Thymus (tissue), 11 donors: ENCODE measurements around the gene NUBP2. TPM values are rescaled to one million over a fixed set of nuclear protein-coding genes. Genes with fewer than 3 reads are reported as not detected.

Experiments used
- DNase-seq, 9 donors: peaks; one replicate each; pipeline ENCODE4 v3.0.0-alpha.2; 2013; ENCODE audit warnings: low spot score in 9 of 9, low read depth in 6 of 9, missing footprints in 1 of 9
- H3K27ac ChIP-seq, 2 donors: one replicate each; pipeline ENCODE4 v1.5.1; 2013; ENCODE audit warnings: control low read depth in 1 of 2, low read depth in 1 of 2, low read length in 1 of 2, mild to moderate bottlenecking in 1 of 2, moderate library complexity in 1 of 2
- H3K27me3 ChIP-seq, 2 donors: one replicate each; pipeline ENCODE4 v1.5.1; 2013; ENCODE audit warnings: low read length in 1 of 2; ENCODE audit not compliant: control insufficient read depth in 2 of 2, insufficient read depth in 1 of 2
- H3K36me3 ChIP-seq, 2 donors: one replicate each; pipeline ENCODE4 v1.5.1; 2013; ENCODE audit warnings: low read length in 1 of 2, mild to moderate bottlenecking in 1 of 2, moderate library complexity in 1 of 2; ENCODE audit not compliant: control insufficient read depth in 2 of 2, insufficient read depth in 2 of 2
- H3K4me1 ChIP-seq, 2 donors: one replicate each; pipeline ENCODE4 v1.5.1; 2013; ENCODE audit warnings: low read length in 2 of 2; ENCODE audit not compliant: control insufficient read depth in 2 of 2, insufficient read depth in 2 of 2
- H3K4me3 ChIP-seq, 2 donors: one replicate each; pipeline ENCODE4 v1.5.1; 2013; ENCODE audit warnings: low read length in 2 of 2, control low read depth in 1 of 2, mild to moderate bottlenecking in 1 of 2
- H3K9me3 ChIP-seq, 2 donors: one replicate each; pipeline ENCODE4 v1.5.1; 2013; ENCODE audit warnings: low read length in 1 of 2, mild to moderate bottlenecking in 1 of 2; ENCODE audit not compliant: control insufficient read depth in 2 of 2, insufficient read depth in 1 of 2
- WGBS: extraction: QIAGEN DNeasy Blood & Tissue Kit; methylation state at CpG from one replicate; pipeline ENCODE4 v1.1.7; 2013; 5-methylcytosine and 5-hydroxymethylcytosine counted together
- polyA plus RNA-seq: library from polyadenylated mRNA; stranded (reverse); fragments of 200-250 nt; gene quantifications from one replicate; pipeline ENCODE4 v1.2.3, GENCODE V29; 2013
- total RNA-seq: library from RNA; stranded (reverse); fragments of 120-200 nt; gene quantifications from one replicate; pipeline ENCODE4 v1.2.4, GENCODE V29; 2013
- donor health status: healthy.

Gene NUBP2
- total and polyA plus RNA-seq, 2 donors: 73.9 to 80.6 TPM

- Histone ChIP-seq H3K4me1 (peaks cover 0 to 3% of the 10 kb centered on the region in 2 donors), H3K9me3 (no peaks in the 10 kb centered on the region), H3K27me3 (no peaks in the 10 kb centered on the region), H3K27ac (no peak overlapping the region), H3K4me3 (no peak overlapping the region), H3K36me3 (peaks cover 30 to 57% of the 10 kb centered on the region in 2 donors)
- no peak for DNase-seq
- 98% methylated on average over 35 of the region's 35 CpGs for WGBS
These were observed 36.2 kb downstream of the NUBP2 start for GRCh38 chr16:1818873-1819525.

DNA sequence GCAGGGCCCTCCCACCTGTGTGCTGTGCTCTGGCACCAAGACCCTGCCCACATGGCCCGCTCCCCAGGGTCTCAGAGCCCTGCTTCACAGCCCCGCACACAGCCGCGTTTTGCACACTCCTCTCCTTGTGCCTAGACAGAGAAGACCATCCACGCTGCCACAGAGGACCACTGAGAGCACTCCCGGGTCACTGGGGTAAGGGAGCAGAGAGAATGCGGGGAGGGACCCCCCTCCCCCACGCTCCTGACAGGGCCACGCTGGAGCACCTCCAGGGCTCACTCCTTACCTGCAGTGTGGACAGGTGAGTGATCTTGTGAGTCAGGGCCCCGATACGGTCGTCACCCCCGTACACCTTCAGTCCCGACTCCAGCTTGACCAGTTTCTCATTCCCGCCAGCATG is 36.9 kb downstream of the NUBP2 start:
- 99% methylated on average over 15 of the region's 15 CpGs for WGBS
- no peaks in the 10 kb centered on the region for H3K27me3 ChIP-seq
- no peak overlapping the region for H3K27ac ChIP-seq
- H3K4me3 ChIP-seq: no peak overlapping the region
- no peaks in the 10 kb centered on the region for H3K9me3 ChIP-seq
- H3K4me1 ChIP-seq: peaks cover 0 to 5% of the 10 kb centered on the region in 2 donors
- H3K36me3 ChIP-seq: peaks cover 30 to 58% of the 10 kb centered on the region in 2 donors
- DNase-seq: no peak

GRCh38 chr16:1820096-1820945 is 37.6 kb downstream of the NUBP2 start:
- Histone ChIP-seq H3K4me3 (no peak overlapping the region), H3K9me3 (no peaks in the 10 kb centered on the region), H3K36me3 (peaks cover 26 to 58% of the 10 kb centered on the region in 2 donors), H3K27ac (no peak overlapping the region), H3K27me3 (peaks cover 0 to 2% of the 10 kb centered on the region in 2 donors), H3K4me1 (peaks cover 2 to 11% of the 10 kb centered on the region in 2 donors)
- 93% methylated on average over 25 of the region's 25 CpGs for WGBS
- DNase-seq: no peak

- peaks cover 25 to 55% of the 10 kb centered on the region in 2 donors for H3K36me3 ChIP-seq
- WGBS: over 99% methylated on average over 12 of the region's 12 CpGs
- H3K4me1 ChIP-seq: peaks cover 8 to 17% of the 10 kb centered on the region in 2 donors
- no peak overlapping the region for H3K4me3 ChIP-seq
- H3K9me3 ChIP-seq: no peaks in the 10 kb centered on the region
- no peak for DNase-seq
- H3K27ac ChIP-seq: no peak overlapping the region
- peaks cover 0 to 8% of the 10 kb centered on the region in 2 donors for H3K27me3 ChIP-seq
These were observed 38.2 kb downstream of the NUBP2 start for GRCh38 chr16:1820946-1821290.

DNA sequence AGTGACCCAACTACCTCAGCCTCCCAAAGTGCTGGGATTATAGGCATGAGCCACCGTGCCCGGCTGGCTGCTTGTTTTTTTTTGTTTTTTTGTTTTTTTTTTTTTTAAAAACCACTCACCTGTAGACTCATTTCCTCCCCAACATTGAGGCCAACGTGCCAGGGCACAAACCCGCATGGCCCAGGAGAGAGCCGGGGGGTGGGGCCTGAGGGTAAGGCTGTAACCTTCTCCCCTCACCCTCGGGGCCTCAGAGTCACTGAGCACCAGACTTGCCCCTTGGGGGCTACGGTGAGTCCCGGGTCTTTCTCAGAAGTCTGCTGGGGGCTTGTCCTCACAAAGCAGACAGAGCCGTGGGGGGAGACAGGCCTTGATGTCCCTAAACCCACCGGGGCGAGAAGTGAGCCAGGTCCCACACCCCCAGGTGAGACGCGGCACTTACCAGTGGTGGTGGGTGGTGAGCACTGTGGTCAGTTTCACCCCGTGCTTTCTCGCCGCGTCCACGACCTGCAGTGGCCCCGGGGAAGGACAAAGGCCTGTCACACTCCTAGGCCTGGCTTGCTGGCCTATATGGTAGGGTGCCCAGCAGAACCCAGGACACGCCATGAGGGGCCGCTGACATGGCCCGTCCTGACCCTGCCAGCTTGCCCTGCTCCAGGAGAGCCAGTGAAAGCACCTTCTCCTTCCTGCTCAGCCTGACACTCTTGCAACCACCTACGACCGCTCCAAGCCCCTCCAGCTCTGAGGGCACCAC is 39.3 kb downstream of the NUBP2 start:
- 96% methylated on average over 24 of the region's 24 CpGs for WGBS
- Histone ChIP-seq H3K27ac (no peak overlapping the region), H3K4me1 (peaks cover 8 to 17% of the 10 kb centered on the region in 2 donors), H3K36me3 (peaks cover 18 to 45% of the 10 kb centered on the region in 2 donors), H3K27me3 (peaks cover 0 to 8% of the 10 kb centered on the region in 2 donors), H3K4me3 (no peak overlapping the region), H3K9me3 (no peaks in the 10 kb centered on the region)
- DNase-seq: no peak

DNA sequence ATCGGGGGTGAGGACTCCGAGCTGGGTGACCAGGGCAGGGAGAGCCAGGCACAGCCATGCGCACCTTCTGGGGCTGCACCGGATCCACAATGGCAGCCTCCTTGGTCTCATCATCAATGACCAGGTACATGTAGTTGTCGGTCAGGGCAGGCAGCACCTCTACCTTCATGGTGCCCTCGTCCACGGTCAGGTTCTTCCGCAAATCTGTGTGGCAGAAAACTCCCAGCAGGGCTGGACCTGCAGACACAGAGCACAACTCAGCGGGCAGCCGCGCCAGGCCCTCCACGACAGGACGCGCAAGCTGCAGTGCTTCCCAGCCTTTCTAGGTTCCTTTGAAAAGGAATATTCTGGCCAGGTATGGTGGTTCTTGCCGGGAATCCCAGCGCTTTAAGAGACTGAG is 40.0 kb downstream of the NUBP2 start:
- no peaks in the 10 kb centered on the region for H3K9me3 ChIP-seq
- H3K36me3 ChIP-seq: peaks cover 18 to 44% of the 10 kb centered on the region in 2 donors
- H3K27ac ChIP-seq: no peak overlapping the region
- peaks cover 0 to 12% of the 10 kb centered on the region in 2 donors for H3K27me3 ChIP-seq
- H3K4me3 ChIP-seq: no peak overlapping the region
- H3K4me1 ChIP-seq: peaks cover 12 to 23% of the 10 kb centered on the region in 2 donors
- DNase-seq: no peak
- WGBS: 94% methylated on average over 16 of the region's 16 CpGs

GRCh38 chr16:1823821-1824220 is 41.1 kb downstream of the NUBP2 start:
- Histone ChIP-seq H3K4me3 (no peak overlapping the region), H3K36me3 (peaks cover 15 to 35% of the 10 kb centered on the region in 2 donors), H3K9me3 (no peaks in the 10 kb centered on the region), H3K4me1 (peaks cover 13 to 27% of the 10 kb centered on the region in 2 donors), H3K27me3 (peaks cover 0 to 12% of the 10 kb centered on the region in 2 donors), H3K27ac (no peak overlapping the region)
- WGBS: 92% methylated on average over 9 of the region's 9 CpGs
- DNase-seq: no peak

DNA sequence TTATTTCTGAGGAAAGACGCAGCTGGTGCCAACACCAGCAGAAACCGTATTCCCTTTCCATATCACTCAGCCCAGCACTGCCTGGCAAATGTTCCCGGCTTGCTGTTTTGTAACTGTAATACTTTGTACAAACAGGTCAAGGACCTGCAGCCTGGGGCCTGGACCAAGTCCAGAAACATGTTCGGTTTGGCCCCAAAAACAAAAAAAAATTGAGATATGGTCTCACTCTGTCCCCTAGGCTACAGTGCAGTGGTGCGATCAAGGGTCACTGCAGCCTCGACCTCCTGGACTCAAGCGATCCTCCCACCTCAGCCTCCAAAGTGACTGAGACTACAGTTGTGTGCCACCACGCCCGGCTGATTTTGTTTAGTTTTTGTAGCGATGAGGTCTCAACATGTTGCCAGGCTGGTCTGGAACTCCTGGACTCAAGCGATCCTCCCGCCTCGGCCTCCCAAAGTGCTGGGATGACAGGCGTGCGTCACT is 42.7 kb downstream of the NUBP2 start:
- Histone ChIP-seq H3K36me3 (peaks cover 15 to 27% of the 10 kb centered on the region in 2 donors), H3K27me3 (peaks cover 0 to 12% of the 10 kb centered on the region in 2 donors), H3K4me3 (peak overlapping the region; percentile 42 to 94), H3K27ac (no peak overlapping the region), H3K4me1 (peaks cover 13 to 30% of the 10 kb centered on the region in 2 donors), H3K9me3 (no peaks in the 10 kb centered on the region)
- no peak for DNase-seq
- 74% methylated on average over 15 of the region's 15 CpGs for WGBS
